Measurements from ENCODE around the gene OR56A3.
A peak's percentile ranks its signal among the peaks of the same experiment; 100 is the strongest.

OR56A3 gene

GRCh38 chr11:5968394-5968793, 26.3 kb downstream of the OR56A3 start, which contains the start of gene OR56A5:
Gene OR56A5, minus strand, starts transcription at chr11:5968494. Its CDS starts 0 bp downstream, at chr11:5968494.
- TF ChIP-seq CTCF (conservative IDR thresholded peaks at IDR 0.05; ENCODE audit: low read depth, low read length), result no peak
- no peak for DNase-seq (ENCODE audit: low read depth)

GRCh38 chr11:5973530-5973929, 31.5 kb downstream of the OR56A3 start:
- no peak for DNase-seq (ENCODE audit: low read depth)
- no peak overlapping the region for H3K4me3 ChIP-seq (ENCODE audit: low read length)
- TF ChIP-seq CTCF (conservative IDR thresholded peaks at IDR 0.05; ENCODE audit: low read depth, low read length), result no peak

More at GRCh38 chr11:5968394-5968793, 26.3 kb downstream of the OR56A3 start, which contains the start of gene OR56A5:
- H3K4me3 ChIP-seq (ENCODE audit: low read length), result no peak within 1 kb of the TSS

- H3K4me3 ChIP-seq (ENCODE audit: low read length), result no peak overlapping the region
- TF ChIP-seq CTCF (conservative IDR thresholded peaks at IDR 0.05; ENCODE audit: low read depth, low read length), result no peak
- no peak for DNase-seq (ENCODE audit: low read depth)
These were observed 41.4 kb downstream of the OR56A3 start for GRCh38 chr11:5983443-5983842.

DNA sequence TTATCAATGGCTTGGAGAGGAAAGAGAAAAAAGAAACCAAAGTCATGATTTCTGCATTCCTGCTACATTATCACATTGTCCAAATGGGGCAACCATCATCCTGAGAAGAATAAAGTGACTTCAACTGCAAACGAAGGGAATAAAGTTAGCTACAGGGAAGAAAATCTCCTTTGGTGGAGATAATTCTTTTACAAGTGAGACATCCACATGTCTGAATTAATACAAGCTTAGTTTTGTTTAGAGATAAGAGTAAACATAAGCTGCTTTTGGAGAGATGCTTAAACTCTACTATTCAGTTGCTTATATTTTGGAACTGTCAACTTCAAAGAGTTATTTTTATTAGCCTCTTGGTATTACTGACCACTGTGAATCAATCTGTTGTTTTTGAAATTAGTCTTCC, 44.8 kb downstream of the OR56A3 start, which contains the start of gene OR52L1:
Gene OR52L1 (minus strand): TSS at position 101 of the 400 bp plus-strand sequence. CDS start 55 bp downstream, at position 46.
- no peak within 1 kb of the TSS for H3K4me3 ChIP-seq (ENCODE audit: low read length)
- no peak for DNase-seq (ENCODE audit: low read depth)
- no peak for TF ChIP-seq CTCF (conservative IDR thresholded peaks at IDR 0.05; ENCODE audit: low read depth, low read length)

GRCh38 chr11:5989203-5989602, 47.2 kb downstream of the OR56A3 start:
- DNase-seq (ENCODE audit: low read depth), result no peak
- H3K4me3 ChIP-seq (ENCODE audit: low read length), result no peak overlapping the region
- no peak for TF ChIP-seq CTCF (conservative IDR thresholded peaks at IDR 0.05; ENCODE audit: low read depth, low read length)

DNA sequence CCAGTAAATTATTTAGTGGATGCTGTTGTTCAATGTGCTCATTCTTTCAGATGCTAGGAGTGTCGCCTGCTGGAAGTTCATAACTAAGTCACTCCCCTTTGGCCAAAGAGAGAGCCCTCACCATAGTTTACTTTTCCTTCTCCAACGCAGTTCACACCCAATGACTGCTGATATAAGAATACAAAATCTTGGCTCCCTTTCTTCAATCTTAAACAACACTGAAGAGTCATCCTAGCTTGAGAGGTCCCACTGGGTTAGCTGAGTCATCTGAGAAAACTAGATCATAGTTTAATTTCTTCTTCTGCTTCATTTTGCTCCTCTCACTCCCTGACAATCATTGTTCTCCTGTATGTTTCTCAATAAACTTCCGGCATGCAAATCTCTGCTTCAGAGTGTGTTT, 50.1 kb downstream of the OR56A3 start:
- H3K4me3 ChIP-seq (ENCODE audit: low read length), result no peak overlapping the region
- no peak for DNase-seq (ENCODE audit: low read depth)
- no peak for TF ChIP-seq CTCF (conservative IDR thresholded peaks at IDR 0.05; ENCODE audit: low read depth, low read length)

DNA sequence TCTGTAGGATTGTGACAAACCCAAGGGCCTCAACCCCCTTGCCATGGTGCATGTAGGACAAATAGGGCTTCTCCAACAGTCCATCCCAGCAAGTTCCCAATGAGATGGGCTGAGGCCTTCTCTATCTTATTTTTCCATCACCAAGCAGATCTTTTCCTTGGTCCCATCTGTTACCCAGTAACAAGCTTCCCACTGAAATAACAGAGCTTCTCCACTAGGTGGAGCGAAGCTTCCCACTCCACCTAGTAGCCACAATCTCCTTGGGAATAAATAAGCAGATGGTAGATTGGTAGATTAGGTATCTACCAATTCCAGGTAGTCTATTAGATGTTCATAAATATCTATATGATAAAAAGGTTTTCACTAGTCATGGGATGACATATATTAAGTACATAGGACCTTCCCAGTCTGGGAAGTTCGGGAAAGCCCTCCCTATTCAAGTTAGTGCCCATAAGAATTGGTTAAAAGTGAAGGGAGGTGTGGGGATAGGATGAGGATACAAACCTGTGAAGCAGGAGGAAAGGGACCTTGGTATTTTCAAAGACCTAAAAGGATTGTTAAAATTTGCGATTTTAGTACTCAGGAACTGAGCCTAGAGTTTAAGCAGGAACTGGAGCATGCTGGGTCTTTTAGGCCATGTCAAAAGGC, 50.7 kb downstream of the OR56A3 start:
- TF ChIP-seq CTCF (conservative IDR thresholded peaks at IDR 0.05; ENCODE audit: low read depth, low read length), result peak; percentile 50
- H3K4me3 ChIP-seq (ENCODE audit: low read length), result no peak overlapping the region
- DNase-seq (ENCODE audit: low read depth), result no peak
